HG03139 (cell line): ENCODE data around the gene DUT.

Experiments used
- ATAC-seq: cut with Tn5 transposase; IDR thresholded peaks from one replicate; pipeline ENCODE4 v1.9.1; 2021; ENCODE audit not compliant: unreplicated experiment

The DUT gene

DNA sequence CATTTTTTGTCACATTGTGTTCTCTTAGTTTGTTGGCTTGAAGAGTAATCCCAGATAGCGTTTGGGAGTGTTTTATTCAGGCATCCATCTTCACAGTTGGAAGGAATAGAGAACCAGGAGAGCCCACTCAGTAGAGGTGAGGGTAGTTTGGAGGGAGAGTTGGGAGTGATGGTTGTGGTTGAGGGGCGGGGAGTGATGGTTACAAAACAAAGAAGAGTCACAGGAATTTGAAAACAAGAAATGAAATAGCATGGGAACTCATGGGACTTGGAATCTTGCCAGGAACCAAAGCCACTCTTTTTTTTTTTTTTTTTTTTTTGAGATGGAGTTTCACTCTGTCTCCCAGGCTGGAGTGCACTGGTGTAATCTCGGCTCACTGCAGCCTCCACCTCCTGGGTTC lies 36.3 kb downstream of the DUT start:
- ATAC-seq, result no peak

DNA sequence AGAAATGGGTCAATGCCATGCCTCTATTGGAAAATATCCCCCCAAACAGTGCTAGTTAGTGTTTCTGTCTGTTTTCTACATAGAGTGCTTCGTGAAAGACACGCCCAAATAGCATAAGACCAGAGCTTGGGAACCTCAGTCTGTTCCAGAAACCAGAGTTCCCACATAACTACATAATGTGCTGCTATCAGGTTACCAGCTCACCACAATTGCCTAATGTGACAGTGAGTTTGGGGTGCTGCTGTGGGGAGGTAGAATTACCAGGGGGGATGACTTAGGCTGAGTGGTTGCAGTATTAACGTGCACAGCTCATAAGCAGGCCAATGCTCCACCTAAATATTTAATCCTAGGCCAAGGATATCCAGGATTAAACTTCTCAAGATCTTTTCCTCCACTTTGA lies 39.2 kb downstream of the DUT start:
- no peak for ATAC-seq

DNA sequence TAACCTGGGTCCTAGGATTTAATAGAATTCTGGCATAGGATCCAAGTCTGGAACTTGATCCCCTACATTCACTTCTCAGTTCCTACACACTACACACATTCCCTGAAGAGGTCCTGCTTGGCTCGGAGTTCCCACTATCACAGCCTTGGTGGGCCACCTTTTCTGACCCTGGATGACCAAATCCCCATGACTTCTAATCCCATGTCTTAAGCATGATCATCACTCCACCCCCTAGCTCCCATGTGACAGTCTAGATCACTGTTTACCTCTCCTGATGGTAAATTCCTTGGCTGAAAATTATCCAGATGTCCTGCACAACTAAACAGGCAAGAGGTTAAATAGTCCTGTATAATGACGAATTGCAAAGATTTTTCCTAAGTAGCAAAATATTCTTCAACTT lies 40.3 kb downstream of the DUT start:
- no peak for ATAC-seq

DNA sequence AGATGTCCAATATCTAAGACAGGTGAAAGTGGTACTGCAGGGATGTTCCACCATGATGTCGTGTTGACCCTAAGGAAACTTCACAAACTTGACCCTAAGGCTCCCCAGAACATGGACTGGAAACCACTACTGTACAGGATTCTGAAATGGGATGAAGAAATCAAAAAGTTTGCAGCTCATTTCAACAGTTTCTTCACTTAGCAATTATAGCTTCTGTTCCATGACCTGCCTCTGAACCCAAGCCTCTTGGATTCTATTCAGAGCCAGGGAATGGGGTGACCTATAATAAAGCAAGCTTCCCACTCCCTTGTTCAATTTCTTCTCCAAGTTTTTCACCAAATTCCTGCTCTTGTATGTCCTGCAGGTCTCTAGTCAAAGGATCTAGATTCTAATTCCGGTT lies 40.7 kb downstream of the DUT start:
- ATAC-seq, result no peak

DNA sequence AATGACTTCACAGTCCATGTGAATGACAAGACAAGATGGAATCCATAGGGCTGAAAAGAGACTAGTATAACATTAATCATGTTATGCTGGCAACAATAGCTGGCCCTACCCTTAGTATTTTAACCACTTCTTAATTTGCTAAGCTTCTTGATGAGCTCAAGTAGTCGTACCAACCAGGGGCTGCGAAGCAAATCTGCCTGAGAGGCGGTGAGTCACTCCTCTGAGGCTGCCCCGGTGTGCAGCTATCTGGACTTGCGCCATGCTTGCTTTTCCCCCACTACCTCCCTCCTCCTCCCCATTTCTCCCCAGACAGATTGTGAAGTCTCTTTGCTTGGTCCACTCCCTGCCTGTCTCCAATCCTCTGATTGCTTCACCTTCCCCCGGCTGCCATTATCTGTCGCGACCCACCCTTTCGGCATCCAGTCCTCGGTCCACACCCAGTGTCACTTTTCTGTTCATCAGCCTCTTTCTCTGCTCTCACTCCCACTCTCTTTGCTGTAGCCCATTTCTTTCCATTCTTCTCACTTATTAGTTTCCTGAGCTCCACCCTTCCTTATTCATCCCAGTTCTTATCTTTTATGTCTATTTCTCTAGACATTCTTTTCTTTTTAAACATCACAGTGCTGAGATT lies 42.7 kb downstream of the DUT start:
- ATAC-seq, result no peak

DNA sequence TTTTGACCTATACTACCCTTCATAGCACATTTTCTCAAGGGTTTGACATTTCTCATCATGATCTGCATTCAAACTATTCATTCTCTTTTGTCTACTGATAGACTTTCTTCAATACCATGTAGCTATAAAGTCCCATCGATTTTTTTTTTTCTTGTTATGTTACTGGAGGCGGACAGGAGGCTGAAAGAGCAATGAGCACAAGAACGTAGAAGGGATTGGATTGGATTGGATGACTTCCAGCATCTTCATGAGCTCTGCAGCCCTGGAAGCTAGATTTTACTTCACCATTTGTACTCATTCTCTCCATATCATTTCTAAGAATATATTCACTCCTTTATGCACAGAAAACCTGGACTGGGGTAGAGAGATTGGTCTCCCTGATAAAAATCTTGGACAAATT lies 43.2 kb downstream of the DUT start:
- ATAC-seq, result no peak

DNA sequence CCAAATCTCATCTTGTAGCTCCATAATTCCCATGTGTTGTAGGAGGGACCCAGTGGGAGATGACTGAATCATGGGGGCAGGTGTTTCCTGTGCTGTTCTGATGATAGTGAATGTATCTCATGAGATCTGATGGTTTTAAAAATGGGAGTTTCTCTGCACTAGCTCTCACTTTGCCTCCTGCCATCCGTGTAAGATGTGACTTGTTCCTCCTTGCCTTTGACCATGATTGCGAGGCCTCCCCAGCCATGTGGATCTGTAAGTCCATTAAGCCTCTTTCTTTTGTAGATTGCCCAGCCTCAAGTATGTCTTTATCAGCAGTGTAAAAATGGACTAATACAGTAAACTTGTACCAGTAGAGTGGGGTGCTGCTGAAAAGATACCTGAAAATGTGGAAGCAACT lies 44.5 kb downstream of the DUT start:
- no peak for ATAC-seq

DNA sequence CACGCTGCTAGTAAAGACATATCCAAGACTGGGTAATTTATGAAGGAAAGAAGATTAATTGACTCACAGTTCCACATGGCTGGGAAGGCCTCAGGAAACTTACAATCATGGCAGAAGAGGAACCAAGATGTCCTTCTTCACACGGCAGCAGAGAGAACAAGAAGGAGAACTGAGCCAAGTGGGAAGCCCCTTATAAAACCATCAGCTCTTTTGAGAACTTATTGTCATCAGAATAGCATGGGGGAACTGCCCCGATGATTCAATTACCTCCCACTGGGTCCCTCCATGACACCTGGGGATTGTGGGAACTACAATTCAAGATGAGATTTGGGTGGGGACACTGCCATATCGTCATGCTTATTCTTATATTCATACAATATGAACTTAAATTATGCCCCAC lies 49.0 kb downstream of the DUT start:
- ATAC-seq, result no peak

DNA sequence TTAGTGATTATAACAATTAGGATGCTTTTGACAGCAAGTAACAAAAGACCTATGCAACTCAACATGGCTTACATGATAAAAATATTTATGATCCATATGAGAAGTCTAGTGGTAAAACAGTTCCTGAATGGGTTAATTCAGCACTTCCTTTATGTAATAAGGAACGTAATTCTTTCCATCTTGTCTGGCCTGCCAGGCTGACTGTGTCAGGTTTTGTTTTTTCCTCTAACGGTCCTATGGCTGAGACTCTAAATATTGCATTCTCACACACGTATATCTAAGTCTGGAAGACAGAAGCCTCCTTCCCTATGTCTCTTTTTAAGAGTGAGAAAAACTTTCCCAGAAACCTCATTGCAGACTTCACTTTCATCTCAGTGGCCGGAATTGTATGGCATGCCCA lies 50.6 kb downstream of the DUT start:
- no peak for ATAC-seq

DNA sequence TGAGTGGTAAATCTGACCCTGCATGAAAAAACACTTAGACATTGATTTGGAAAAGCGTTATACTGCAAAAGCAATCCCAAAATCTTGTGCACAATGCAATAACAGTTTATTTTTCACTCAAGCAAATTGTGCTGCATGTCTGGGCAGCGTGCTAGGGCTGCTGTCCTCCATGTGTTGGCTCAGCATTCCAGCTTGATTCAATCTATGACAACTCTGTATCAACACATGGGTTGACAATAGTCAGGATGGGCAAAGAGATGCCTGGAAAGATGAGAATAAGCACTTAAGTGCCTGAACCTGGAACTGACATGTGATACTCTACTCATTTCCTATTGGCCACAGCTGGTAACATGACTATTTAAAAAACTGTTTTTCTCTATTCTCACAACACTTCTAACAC lies 51.8 kb downstream of the DUT start:
- no peak for ATAC-seq

DNA sequence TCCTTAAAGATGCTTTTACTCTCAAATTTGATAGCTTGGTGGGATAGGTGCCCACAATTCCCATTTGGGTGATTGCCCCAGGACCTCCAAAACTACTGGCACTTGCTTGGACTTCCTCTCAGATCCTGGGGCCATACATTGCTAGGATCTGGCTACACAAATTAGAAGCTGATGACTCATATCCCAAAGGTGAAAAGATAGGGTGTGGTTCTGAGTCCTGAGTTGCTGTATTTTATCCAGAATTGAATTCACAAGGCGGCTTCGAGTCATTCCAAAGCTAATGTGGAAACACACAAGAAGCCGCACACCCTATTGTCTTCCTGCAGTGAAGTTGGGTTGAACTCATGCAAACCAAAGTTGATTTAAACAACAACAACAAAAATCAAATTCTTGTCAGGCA lies 53.4 kb downstream of the DUT start:
- ATAC-seq, result no peak

DNA sequence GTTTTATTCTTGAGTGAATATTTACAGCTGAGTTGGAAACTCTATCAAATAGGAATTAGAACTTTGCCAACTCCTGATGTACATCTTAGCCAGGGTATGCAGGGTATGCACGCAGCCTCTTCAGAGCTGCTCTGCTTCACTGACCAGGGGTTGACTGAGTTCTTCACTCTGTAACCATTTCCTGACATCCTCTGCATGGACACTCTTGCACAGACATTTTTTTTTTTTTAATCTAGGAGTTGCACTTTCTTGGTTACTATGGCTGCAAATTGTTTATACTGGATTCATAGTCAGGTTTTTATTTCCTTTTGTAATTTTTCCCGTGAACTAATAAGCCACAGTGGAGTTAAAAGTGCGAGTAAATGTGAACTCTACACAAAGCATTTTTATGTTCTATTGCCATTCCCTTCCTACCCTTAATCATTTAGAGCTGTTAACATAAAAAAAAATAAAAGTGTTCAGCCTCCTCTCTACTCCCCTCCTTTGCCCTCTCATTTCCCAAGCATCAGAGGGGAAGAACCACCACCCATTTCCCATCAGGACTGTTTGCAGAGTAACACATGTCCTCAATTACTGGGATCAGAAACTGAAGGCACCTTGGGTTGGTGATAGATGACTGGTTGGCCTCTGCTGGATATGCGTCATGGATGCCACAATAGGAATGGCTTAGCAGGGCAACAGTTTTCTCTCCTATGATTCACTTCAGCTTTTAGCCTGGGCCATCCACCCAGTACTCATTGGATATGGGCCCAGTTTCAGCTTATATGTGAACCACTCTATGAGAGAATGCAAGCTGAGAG lies 54.0 kb downstream of the DUT start:
- ATAC-seq, result no peak

DNA sequence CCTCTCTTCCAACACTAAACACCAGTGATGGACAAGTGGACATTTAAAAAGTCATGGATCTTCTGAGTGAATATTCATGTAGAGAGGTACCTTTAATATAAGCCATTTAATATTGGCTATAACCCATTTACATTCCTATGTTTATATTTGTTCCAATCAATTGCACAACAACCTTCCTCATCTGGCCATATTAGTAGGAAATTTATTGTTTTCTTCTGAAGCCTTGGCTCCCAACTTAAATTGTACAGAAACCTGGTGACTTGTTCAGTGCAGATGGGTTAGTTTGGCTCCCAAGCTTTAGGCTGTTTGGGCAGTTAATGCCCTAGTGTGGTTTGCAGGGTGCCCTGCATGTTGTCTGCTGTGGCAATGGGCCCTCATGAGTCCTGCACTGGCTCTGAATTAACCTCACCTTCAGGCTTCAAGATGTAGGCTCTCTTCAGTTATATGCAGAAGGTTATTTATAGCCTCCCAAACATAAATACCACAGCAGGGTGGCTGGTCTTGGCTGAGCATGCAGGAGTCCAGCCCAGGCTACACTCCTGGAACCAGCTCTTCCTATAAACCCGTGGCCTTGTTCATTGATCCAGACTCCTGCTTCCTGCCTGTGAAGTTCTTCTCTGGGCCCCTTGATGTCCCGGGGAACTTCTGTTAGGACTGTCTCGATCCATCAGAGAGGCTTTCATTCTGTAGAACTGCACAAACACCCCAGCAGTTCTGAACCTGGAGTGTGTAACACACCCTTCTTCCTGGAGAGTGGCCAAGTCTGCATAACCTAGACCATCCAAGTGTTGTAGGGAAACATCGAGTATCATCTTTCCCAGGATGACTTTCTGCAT lies 57.0 kb downstream of the DUT start:
- no peak for ATAC-seq

DNA sequence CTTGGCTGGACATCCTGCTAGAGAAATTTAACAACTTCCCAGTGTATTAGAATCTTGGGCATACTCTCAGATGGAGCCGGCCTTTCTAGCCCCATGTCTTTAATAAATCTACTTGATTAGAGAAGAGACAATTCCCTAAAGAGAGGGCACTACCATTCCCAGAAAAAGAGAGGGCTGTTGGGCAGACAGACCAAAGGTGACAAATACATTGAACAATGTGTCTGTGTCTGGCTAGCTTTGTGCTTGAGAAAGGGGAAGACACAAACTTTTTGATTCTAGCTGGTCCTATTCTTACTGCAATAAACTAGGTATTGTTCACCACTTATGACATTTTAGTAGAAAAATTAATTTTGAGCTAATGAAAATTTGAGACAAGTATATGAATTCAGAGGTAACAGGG lies 57.7 kb downstream of the DUT start:
- no peak for ATAC-seq

DNA sequence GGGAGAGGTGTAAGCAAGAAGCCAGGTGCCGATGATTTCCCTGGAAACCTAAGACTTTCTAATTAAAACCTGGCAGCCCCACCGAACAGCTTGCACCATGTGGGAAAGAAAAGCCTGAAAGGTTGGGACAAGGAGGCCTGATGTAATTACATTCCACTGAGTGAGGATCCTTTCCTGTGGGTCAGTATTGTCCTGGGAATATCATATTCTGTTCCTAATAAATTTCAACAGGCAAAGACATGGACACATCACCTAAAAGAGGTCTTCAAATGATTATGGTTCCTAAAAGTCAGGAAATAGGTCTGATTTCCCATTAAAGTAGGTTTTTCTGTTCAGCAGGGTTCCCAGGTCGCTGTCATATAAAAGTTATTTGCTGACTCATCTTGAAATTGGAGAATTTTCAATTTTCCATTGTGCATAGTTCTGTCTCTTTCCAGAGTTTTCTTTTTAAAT lies 58.5 kb downstream of the DUT start:
- no peak for ATAC-seq

DNA sequence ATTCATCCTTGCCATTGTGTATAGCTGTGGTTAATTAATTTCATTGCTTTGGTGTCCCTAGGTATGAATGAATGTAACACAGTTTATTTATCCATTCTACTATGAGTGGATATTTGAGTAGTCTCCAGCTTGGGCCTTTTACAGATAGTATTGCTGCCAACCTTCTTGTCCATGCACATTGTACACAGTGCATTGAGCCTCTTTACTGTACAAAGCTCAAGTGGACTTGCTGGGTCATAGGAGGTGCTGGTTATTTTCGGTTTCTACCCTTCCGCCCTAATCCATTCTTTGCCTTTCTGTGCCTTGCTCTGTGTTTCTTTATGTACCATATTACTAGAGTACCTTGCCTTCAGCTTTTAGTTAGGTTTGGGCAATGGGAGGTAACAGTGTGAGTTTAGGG lies 60.7 kb downstream of the DUT start:
- no peak for ATAC-seq

DNA sequence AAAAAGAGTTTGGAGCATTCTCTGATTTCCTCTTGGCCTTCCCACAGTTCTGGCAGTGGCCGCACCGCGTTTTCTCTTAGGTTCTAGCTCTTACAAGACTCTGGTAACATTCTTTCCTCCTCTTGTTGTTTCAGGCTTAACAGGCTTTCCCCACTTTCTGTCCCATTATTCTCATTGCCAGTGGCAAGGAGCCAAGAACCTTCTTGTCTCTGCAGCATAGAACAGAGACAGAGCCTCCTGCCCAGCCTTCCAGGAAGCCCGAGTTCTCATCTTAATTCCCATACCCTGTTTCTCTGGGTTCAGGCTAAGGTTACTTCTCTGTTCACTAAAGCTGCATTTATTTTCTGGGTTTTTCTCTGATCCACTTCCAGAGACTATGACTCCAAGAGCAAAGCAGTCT lies 61.1 kb downstream of the DUT start:
- no peak for ATAC-seq
